Ovary (tissue), 9 donors: ENCODE measurements around the gene LAS1L. TPM values are rescaled to one million over a fixed set of nuclear protein-coding genes. Genes with fewer than 3 reads are reported as not detected.
"Not testable (repeated sequence)": the region's sequence is repeated elsewhere in the genome, so short reads cannot be mapped to it uniquely, and the experiment has no call there.

Experiments used
- DNase-seq, 5 donors: peaks; one replicate each; pipeline ENCODE4 v3.0.0-alpha.2; 2019 to 2020
- H3K27ac ChIP-seq, 2 donors: fragments of 200-600 bp; one replicate each; pipeline versions ENCODE4 v1.5.1 to v1.8.0; 2019 to 2022
- H3K27me3 ChIP-seq: fragments of 200-600 bp; one replicate; pipeline ENCODE4 v1.8.0; 2022
- H3K36me3 ChIP-seq: fragments of 200-600 bp; sonication (generic); one replicate; pipeline ENCODE4 v1.5.1; 2019
- H3K4me1 ChIP-seq: one replicate; pipeline ENCODE4 v1.8.1; 2013; ENCODE audit warnings: mild to moderate bottlenecking, moderate library complexity; ENCODE audit not compliant: insufficient read depth
- H3K4me3 ChIP-seq: fragments of 200-600 bp; sonication (generic); one replicate; pipeline ENCODE4 v1.5.1; 2017
- H3K9me3 ChIP-seq, 2 donors: fragments of 200-600 bp in 1 of 2; sonication (generic) in 1 of 2; one replicate each; pipeline versions ENCODE4 v1.5.1 to v1.8.1; 2013 to 2019; ENCODE audit warnings: mild to moderate bottlenecking in 1 of 2, moderate library complexity in 1 of 2
- CTCF ChIP-seq, 3 donors: fragments of 450-650 bp in 2 of 3; fragments of 200-600 bp in 1 of 3; IDR thresholded peaks; one replicate each; pipeline versions ENCODE4 v1.5.1 to v1.8.0; 2016 to 2022; ENCODE audit warnings: antibody characterized with exemption in 3 of 3, mild to moderate bottlenecking in 1 of 3
- EP300 ChIP-seq: sonication (generic); formaldehyde crosslinking; IDR thresholded peaks from one replicate; pipeline ENCODE4 v1.6.1; 2017; ENCODE audit warnings: antibody characterized with exemption
- POLR2A ChIP-seq: fragments of 450-650 bp; IDR thresholded peaks from one replicate; pipeline ENCODE4 v1.6.1; 2017; ENCODE audit warnings: antibody characterized with exemption, mild to moderate bottlenecking, moderate library complexity
- WGBS, 3 donors: extraction: QIAGEN DNeasy Blood & Tissue Kit in 1 of 3; methylation state at CpG; one replicate each; pipeline versions ENCODE4 v1.1.5 to v1.1.7; 2013 to 2017; 5-methylcytosine and 5-hydroxymethylcytosine counted together
- intact Hi-C, 4 donors: fragments of 100-400 bp; cut with DNase I; formaldehyde crosslinking; loops; one replicate each; pipeline versions ENCODE4 v1.11.0 to v1.15.1; 2022 to 2023
- polyA plus RNA-seq, 2 donors: library from polyadenylated mRNA; stranded (reverse); fragments of 200-250 nt in 1 of 2; fragments of 350-450 nt in 1 of 2; fragmentation: Illumina TruSeq in 1 of 2; extraction: RNeasy Lipid Tissue Mini Kit (QIAGEN cat#74804) in 1 of 2; gene quantifications; one replicate each; pipeline ENCODE4 v1.2.3, GENCODE V29; 2013 to 2014
- total RNA-seq, 7 donors: library from RNA; depleted of rRNA in 2 of 7; stranded (reverse); fragments of >200 nt in 2 of 7; fragmentation: NEBNext Ultra II Directional in 3 of 7; extraction: Animal tissue kit (Norgen Biotek cat#: 25700) in 3 of 7; gene quantifications; one replicate each; pipeline versions ENCODE4 v1.1.0 to v1.2.4, GENCODE V29; 2016 to 2023
- donor health status: DM: no; HTN: no; CAD: no; lungs with moderate emphysema.
- donor health status: DM: no; HTN: no; CAD: no.
- donor health status: Bipolar disorder and iron deficiency.
- donor health status: DM: yes; HTN: yes; CAD: no.
- donor health status: DM: no; HTN: no; CAD: no.
- donor health status: DM: yes; HTN: yes; CAD: no.

LAS1L gene
- total and polyA plus RNA-seq, 9 donors, result 14.4 to 35.1 (median 30.9) TPM

DNA sequence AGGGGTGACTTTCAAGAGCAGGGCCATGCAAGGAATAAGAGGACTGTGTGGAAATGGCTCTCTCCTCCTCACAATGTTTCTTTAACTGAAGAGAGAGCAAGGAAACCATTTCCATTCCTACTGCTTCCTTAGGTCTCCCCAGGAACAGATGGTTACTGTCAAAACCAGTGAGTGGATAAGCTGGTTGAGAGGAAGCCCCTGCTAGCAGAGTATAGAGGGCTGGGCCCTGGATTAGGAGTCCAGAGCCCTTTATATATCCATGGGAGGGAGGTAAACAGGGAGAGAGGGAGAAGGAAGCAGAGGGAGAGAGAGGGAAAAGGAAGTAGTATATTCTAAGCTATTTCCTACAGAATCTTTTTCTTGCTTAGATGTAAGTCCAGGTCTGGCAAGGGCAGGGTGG is 43.8 kb upstream of the LAS1L start:
- intact Hi-C loops, result no loop called here
- Histone ChIP-seq H3K4me1 (no peaks in the 10 kb centered on the region), H3K27ac (no peak overlapping the region), H3K36me3 (no peaks in the 10 kb centered on the region), H3K4me3 (no peak overlapping the region), H3K27me3 (no peaks in the 10 kb centered on the region), H3K9me3 (no peaks in the 10 kb centered on the region)
- DNase-seq, result no peak
- no peak for TF ChIP-seq POLR2A
- TF ChIP-seq CTCF (IDR thresholded peaks at IDR 0.05), result no peak
- TF ChIP-seq EP300, result no peak

DNA sequence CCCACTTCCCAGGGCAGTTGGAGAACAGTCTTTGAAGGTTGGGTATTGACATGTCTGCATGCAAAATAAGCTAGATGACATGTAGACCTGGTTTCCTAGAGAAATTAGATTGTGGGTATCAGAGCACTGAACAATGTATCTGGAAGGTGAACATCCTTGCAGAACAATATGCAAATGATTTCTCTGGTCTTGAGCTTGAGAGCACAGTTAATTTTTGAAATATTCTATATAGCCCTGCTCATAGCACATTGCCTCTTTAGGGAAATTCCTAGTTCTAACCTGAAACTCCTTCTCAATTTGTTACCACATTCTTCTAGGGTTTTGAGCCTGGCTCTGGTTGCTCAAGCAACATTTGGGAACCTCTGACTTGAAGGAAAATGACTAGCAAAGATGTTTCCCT is 41.6 kb upstream of the LAS1L start:
- Histone ChIP-seq H3K4me3 (no peak overlapping the region), H3K27me3 (no peaks in the 10 kb centered on the region), H3K27ac (no peak overlapping the region), H3K9me3 (no peaks in the 10 kb centered on the region), H3K36me3 (no peaks in the 10 kb centered on the region), H3K4me1 (no peaks in the 10 kb centered on the region)
- no peak for DNase-seq
- TF ChIP-seq POLR2A (no peak), EP300 (no peak), CTCF (IDR thresholded peaks at IDR 0.05) (no peak)
- intact Hi-C loops, result no loop called here

GRCh38 chrX:65575022-65575421 is 40.4 kb upstream of the LAS1L start:
- 18 to 30% (median 19%) methylated on average over 3 of the region's 3 CpGs for WGBS, 3 donors
- Histone ChIP-seq H3K9me3 (no peaks in the 10 kb centered on the region), H3K27me3 (no peaks in the 10 kb centered on the region), H3K4me1 (no peaks in the 10 kb centered on the region), H3K27ac (no peak overlapping the region), H3K4me3 (no peak overlapping the region), H3K36me3 (no peaks in the 10 kb centered on the region)
- intact Hi-C loops, result no loop called here
- no peak for DNase-seq
- TF ChIP-seq EP300 (no peak), CTCF (IDR thresholded peaks at IDR 0.05) (no peak), POLR2A (no peak)

DNA sequence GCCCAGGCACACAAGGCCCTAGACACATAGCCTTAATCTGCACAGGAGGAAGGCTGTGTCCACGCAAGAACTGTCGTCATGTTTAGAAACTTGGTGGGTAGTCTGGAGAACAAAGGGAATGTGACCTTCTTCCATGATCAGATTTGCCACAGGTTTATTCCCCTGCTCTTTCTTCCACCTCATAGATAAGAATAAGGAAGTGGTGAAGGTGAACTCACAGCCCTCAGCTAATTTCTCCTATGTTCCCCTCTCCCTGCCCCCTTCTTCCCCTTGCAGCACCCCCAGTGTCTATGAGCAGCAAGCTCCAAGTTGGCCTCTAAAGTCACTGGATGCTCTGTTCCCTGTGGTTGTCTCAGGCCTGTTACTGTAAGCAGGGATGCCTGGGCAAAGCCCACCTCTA is 39.8 kb upstream of the LAS1L start:
- no peaks in the 10 kb centered on the region for H3K36me3 ChIP-seq
- no peak overlapping the region for H3K4me3 ChIP-seq
- H3K27ac ChIP-seq, result no peak overlapping the region
- intact Hi-C loops, result no loop called here
- TF ChIP-seq CTCF (IDR thresholded peaks at IDR 0.05) (no peak), POLR2A (no peak), EP300 (no peak)
- no peaks in the 10 kb centered on the region for H3K27me3 ChIP-seq
- 69 to 77% (median 72%) methylated on average over 2 of the region's 2 CpGs for WGBS, 3 donors
- DNase-seq, result no peak
- no peaks in the 10 kb centered on the region for H3K9me3 ChIP-seq
- H3K4me1 ChIP-seq, result no peaks in the 10 kb centered on the region

DNA sequence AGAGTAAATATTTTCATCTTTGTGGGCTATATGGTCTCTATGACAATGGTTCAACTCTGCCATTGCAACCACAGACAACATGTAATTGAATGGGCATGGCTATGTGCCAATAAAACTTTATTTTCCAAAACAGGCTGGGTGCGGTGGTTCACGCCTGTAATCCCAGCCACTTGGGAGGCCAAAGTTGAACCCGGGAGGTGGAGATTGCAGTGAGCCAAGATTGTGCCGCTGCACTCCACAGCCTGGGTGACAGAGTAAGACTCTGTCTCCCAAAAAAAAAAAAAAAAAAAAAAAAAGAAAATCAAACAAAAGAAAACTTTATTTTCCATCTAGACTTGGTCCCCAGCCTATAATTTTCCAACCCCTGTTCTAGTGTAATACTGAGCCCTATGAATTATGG is 38.4 kb upstream of the LAS1L start:
- TF ChIP-seq EP300, result no peak
- no peak for TF ChIP-seq CTCF (IDR thresholded peaks at IDR 0.05)
- TF ChIP-seq POLR2A, result no peak
- H3K27ac ChIP-seq, result no peak overlapping the region
- H3K36me3 ChIP-seq, result no peaks in the 10 kb centered on the region
- no peaks in the 10 kb centered on the region for H3K4me1 ChIP-seq
- intact Hi-C loops, result no loop called here
- H3K27me3 ChIP-seq, result no peaks in the 10 kb centered on the region
- WGBS, 3 donors, result 75 to 96% (median 84%) methylated on average over 4 of the region's 4 CpGs
- no peaks in the 10 kb centered on the region for H3K9me3 ChIP-seq
- DNase-seq, result no peak
- H3K4me3 ChIP-seq, result no peak overlapping the region

DNA sequence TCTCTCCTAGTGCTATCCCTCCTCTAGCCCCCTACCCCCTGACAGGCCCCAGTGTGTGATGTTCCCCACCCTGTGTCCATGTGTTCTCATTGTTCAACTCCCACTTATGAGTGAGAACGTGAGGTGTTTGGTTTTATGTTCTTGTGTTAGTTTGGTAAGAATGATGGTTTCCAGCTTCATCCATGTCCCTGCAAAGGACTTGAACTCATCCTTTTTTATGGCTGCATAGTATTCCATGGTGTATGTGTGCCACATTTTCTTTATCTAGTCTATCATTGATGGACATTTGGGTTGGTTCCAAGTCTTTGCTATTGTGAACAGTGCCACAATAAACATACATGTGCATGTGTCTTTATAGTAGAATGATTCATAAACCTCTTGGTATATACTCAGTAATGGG is 28.3 kb upstream of the LAS1L start:
- DNase-seq, H3K36me3 ChIP-seq, H3K4me1 ChIP-seq, H3K27ac ChIP-seq, H3K9me3 ChIP-seq, H3K4me3 ChIP-seq, intact Hi-C loops, H3K27me3 ChIP-seq: not testable (repeated sequence)
- 74 to 82% (median 80%) methylated on average over 1 of the region's 1 CpG for WGBS, 3 donors
